MM.1S (cell line): ENCODE measurements around the gene ATP5F1D.
"Not testable (repeated sequence)": the region's sequence is repeated elsewhere in the genome, so short reads cannot be mapped to it uniquely, and the experiment has no call there.

ENCODE experiments used
- DNase-seq: peaks from one replicate; pipeline ENCODE4 v3.0.0-alpha.2; 2015
- H2AFZ ChIP-seq: fragments of 300-600 bp; sonication (generic); 2 replicates; pipeline ENCODE4 v1.6.0; 2016; ENCODE audit warnings: antibody characterized with exemption, low read length
- H3F3A ChIP-seq: fragments of 300-600 bp; sonication (generic); 2 replicates; pipeline ENCODE4 v1.6.1; 2016; ENCODE audit warnings: mild to moderate bottlenecking, antibody characterized with exemption, low read length, moderate library complexity, mixed read lengths; ENCODE audit not compliant: insufficient read depth
- H3K27ac ChIP-seq: fragments of 300-600 bp; sonication (generic); 2 replicates; pipeline ENCODE4 v1.5.1; 2016; ENCODE audit warnings: mild to moderate bottlenecking, low read length
- H3K27me3 ChIP-seq: fragments of 300-600 bp; sonication (generic); replicated peaks from 2 replicates; pipeline ENCODE4 v1.6.0; 2016; ENCODE audit warnings: low read length; ENCODE audit not compliant: insufficient read depth
- H3K36me3 ChIP-seq: fragments of 300-600 bp; sonication (generic); replicated peaks from 2 replicates; pipeline ENCODE4 v1.6.1; 2016; ENCODE audit warnings: mild to moderate bottlenecking, low read length, mixed read lengths; ENCODE audit not compliant: insufficient read depth
- H3K4me1 ChIP-seq: fragments of 300-600 bp; sonication (generic); 2 replicates; pipeline ENCODE4 v1.6.1; 2016; ENCODE audit warnings: low read length, mixed read lengths
- H3K4me2 ChIP-seq: fragments of 300-600 bp; sonication (generic); 2 replicates; pipeline ENCODE4 v1.6.0; 2016; ENCODE audit warnings: low read depth, low read length
- H3K4me3 ChIP-seq: fragments of 300-600 bp; sonication (generic); 2 replicates; pipeline ENCODE4 v1.5.1; 2016; ENCODE audit warnings: low read length, mixed read lengths
- H3K79me2 ChIP-seq: fragments of 300-600 bp; sonication (generic); 2 replicates; pipeline ENCODE4 v1.6.1; 2016; ENCODE audit warnings: mixed run types, low read length, mixed read lengths
- H3K9ac ChIP-seq: fragments of 300-600 bp; sonication (generic); 2 replicates; pipeline ENCODE4 v1.6.1; 2016; ENCODE audit warnings: low read length, mixed read lengths
- H3K9me2 ChIP-seq: fragments of 300-600 bp; sonication (generic); replicated peaks from 2 replicates; pipeline ENCODE4 v1.6.1; 2016; ENCODE audit warnings: mild to moderate bottlenecking, low read length, mixed read lengths; ENCODE audit not compliant: insufficient read depth
- H3K9me3 ChIP-seq: fragments of 300-600 bp; sonication (generic); replicated peaks from 2 replicates; pipeline ENCODE4 v1.6.1; 2016; ENCODE audit warnings: mild to moderate bottlenecking, low read length, mixed read lengths; ENCODE audit not compliant: insufficient read depth
- H4K20me1 ChIP-seq: fragments of 300-600 bp; sonication (generic); 2 replicates; pipeline ENCODE4 v1.6.1; 2016; ENCODE audit warnings: mild to moderate bottlenecking, low read length, moderate library complexity, mixed read lengths; ENCODE audit not compliant: insufficient read depth
- EZH2 ChIP-seq: fragments of 300-600 bp; sonication (generic); optimal IDR thresholded peaks from 2 replicates; pipeline ENCODE3; 2017; ENCODE audit warnings: low read depth, mild to moderate bottlenecking, antibody characterized with exemption, low read length, mixed read lengths
- EZH2phosphoT487 ChIP-seq: fragments of 300-600 bp; sonication (generic); IDR thresholded peaks from 2 replicates; pipeline ENCODE4 v1.6.1; 2018; ENCODE audit warnings: antibody characterized with exemption, low read length
- TF ChIP-seq, protein P1 (sequence below): fragments of 300-600 bp; sonication (generic); IDR thresholded peaks from 2 replicates; pipeline ENCODE4 v1.5.1; 2016; ENCODE audit warnings: antibody characterized with exemption, low read length, mixed read lengths

ATP5F1D gene

DNA sequence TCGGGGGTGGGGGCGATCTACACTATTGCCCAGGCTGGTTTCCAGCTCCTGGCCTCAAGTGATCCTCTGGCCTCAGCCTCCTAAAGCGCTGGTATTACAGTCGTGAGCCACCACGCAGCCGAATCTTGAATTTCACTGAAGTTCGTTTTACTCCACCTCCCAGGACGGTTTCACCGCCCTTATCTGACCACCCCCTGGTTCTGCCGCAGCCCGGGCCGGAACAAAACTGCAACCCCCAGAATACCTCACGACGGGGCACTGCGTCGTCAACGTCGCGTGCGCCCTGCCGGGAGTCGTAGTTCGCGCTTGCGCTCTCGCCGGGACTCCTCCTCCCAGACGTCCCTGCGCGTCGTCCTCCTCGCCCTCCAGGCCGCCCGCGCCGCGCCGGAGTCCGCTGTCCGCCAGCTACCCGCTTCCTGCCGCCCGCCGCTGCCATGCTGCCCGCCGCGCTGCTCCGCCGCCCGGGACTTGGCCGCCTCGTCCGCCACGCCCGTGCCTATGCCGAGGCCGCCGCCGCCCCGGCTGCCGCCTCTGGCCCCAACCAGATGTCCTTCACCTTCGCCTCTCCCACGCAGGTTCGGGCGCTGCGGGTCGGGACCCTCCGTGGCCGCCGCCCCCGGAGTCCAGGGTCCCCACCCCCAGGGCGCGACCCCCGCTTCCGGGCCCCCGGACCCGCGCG, at the start of gene ATP5F1D:
Gene ATP5F1D (plus strand): TSS at position 335 of the 679 bp plus-strand sequence. CDS start 100 bp downstream, at position 435.
- peak within 1 kb of the TSS; percentile 88 for H3K4me3 ChIP-seq
- peak; percentile 99 for DNase-seq
- peak within 1 kb of the TSS; percentile 86 for H3K9ac ChIP-seq
- H3K79me2 ChIP-seq, result peaks cover 33% of the 10 kb centered on the region
- H3K27me3 ChIP-seq, result peaks cover 28% of the 10 kb centered on the region
- peak within 1 kb of the TSS; percentile 99 for H3K4me2 ChIP-seq
- peak within 1 kb of the TSS; percentile 77 for H2AFZ ChIP-seq
- H4K20me1 ChIP-seq, result no peaks in the 10 kb centered on the region
- no peak within 1 kb of the TSS for H3K27ac ChIP-seq
- no peaks in the 10 kb centered on the region for H3K36me3 ChIP-seq
- TF ChIP-seq, protein P1, sequence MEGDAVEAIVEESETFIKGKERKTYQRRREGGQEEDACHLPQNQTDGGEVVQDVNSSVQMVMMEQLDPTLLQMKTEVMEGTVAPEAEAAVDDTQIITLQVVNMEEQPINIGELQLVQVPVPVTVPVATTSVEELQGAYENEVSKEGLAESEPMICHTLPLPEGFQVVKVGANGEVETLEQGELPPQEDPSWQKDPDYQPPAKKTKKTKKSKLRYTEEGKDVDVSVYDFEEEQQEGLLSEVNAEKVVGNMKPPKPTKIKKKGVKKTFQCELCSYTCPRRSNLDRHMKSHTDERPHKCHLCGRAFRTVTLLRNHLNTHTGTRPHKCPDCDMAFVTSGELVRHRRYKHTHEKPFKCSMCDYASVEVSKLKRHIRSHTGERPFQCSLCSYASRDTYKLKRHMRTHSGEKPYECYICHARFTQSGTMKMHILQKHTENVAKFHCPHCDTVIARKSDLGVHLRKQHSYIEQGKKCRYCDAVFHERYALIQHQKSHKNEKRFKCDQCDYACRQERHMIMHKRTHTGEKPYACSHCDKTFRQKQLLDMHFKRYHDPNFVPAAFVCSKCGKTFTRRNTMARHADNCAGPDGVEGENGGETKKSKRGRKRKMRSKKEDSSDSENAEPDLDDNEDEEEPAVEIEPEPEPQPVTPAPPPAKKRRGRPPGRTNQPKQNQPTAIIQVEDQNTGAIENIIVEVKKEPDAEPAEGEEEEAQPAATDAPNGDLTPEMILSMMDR, result no peak
- TF ChIP-seq EZH2phosphoT487, result no peak
- no peaks in the 10 kb centered on the region for H3K9me2 ChIP-seq
- no peaks in the 10 kb centered on the region for H3K9me3 ChIP-seq
- peaks cover 17% of the 10 kb centered on the region for H3K4me1 ChIP-seq
- peaks cover 33% of the 10 kb centered on the region for H3F3A ChIP-seq

DNA sequence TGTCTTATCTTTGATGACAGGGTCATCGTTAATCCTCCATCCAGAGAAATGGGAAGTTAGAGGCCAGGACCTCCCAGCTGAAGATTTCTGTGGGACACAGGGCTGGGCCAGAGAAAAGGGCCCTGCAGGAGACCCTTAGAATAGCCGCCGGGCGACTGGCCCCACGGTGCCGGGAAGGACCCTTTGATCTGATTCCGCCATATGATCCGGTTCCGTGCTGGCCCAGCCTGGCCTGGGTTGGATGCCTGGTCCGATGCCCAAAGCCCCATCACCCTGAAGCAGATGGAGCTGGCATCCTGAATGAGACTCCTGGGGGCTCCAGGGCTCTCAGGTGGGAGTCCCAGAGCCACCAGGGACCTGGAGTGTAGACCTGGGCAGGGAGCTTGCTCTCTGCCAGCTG, 42.0 kb upstream of the ATP5F1D start:
- Histone ChIP-seq H3K36me3 (no peaks in the 10 kb centered on the region), H3K27me3 (no peaks in the 10 kb centered on the region), H3K9me2 (no peaks in the 10 kb centered on the region), H3K9me3 (no peaks in the 10 kb centered on the region), H3K9ac (no peak overlapping the region), H3K4me1 (no peaks in the 10 kb centered on the region), H3F3A (no peaks in the 10 kb centered on the region), H2AFZ (no peak overlapping the region), H3K4me3 (no peak overlapping the region), H3K79me2 (no peaks in the 10 kb centered on the region), H3K27ac (no peak overlapping the region), H4K20me1 (no peaks in the 10 kb centered on the region), H3K4me2 (no peak overlapping the region)
- TF ChIP-seq EZH2, result no peak
- TF ChIP-seq, protein P1, result no peak
- no peak for TF ChIP-seq EZH2phosphoT487
- no peak for DNase-seq

DNA sequence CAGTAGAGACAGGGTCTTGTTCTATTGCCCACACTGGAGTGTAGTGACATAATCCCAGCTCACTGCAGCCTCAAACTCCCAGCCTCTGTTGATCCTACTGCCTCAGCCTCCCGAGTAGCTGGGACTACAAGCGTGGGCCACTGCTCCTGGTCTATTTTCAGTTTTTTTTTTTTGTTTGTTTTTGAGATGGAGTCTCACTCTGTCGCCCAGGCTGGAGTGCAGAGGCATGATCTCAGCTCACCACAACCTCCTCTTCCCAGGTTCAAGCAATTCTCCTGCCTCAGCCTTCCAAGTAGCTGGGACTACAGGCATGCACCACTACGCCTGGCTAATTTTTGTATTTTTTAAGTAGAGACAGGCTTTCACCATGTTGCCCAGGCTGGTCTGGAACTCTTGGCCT, 40.9 kb upstream of the ATP5F1D start:
- not testable (repeated sequence) for H3K4me2 ChIP-seq, H3K27ac ChIP-seq, H3K36me3 ChIP-seq, H3K4me1 ChIP-seq, H2AFZ ChIP-seq, H3K9ac ChIP-seq, H3K9me2 ChIP-seq, H3K27me3 ChIP-seq, H3K79me2 ChIP-seq, H3K4me3 ChIP-seq, H3F3A ChIP-seq, DNase-seq, H3K9me3 ChIP-seq, H4K20me1 ChIP-seq
